Measurements from ENCODE around the gene PPIL3. TPM values are rescaled to one million over a fixed set of nuclear protein-coding genes. Genes with fewer than 3 reads are reported as not detected.
A peak's percentile ranks its signal among the peaks of the same experiment; 100 is the strongest.

The PPIL3 gene
- total RNA-seq, 6 donors from 2014 or later, result 15.7 to 28.8 (median 19.5) TPM

GRCh38 chr2:200864176-200865034 lies 24.5 kb downstream of the PPIL3 start, which contains the start of gene CLK1:
CLK1 (minus strand) TSS chr2:200864658; CDS start chr2:200861862, 2,796 bp downstream.
- Histone ChIP-seq H3K27ac (peak within 1 kb of the TSS; percentile 99 to 100 (median 100)), H3K4me3 (peak within 1 kb of the TSS; percentile 50 to 80 (median 72)), H3K36me3 (peaks cover 1 to 26% (median 6%) of the 10 kb centered on the region in 4 donors), H3K4me1 (peaks cover 34 to 51% (median 40%) of the 10 kb centered on the region in 4 donors), H3K9me3 (no peaks in the 10 kb centered on the region), H3K27me3 (no peaks in the 10 kb centered on the region)
- DNase-seq (peak; percentile 97 to 100), ATAC-seq (ENCODE audit: low FRiP score in 2 of 2) (peak; percentile 95 to 97)
- 1 to 2% methylated on average over 28 to 58 of the region's 89 CpGs for WGBS, 2 donors
- TF ChIP-seq CTCF (IDR thresholded peaks at IDR 0.05) (peak in 3 of 6 experiments; percentile 4 to 21 (median 15)), EP300 (IDR thresholded peaks at IDR 0.05) (peak in 1 of 4 donors; percentile 96), POLR2A (IDR thresholded peaks at IDR 0.05) (peak; percentile 91 to 100 (median 100)), POLR2AphosphoS5 (IDR thresholded peaks at IDR 0.05) (peak; percentile 100)

GRCh38 chr2:200863782-200864175 lies 25.1 kb downstream of the PPIL3 start:
- H3K4me3 ChIP-seq, result peak overlapping the region; percentile 50 to 80 (median 72)
- TF ChIP-seq CTCF (IDR thresholded peaks at IDR 0.05) (no peak), POLR2AphosphoS5 (IDR thresholded peaks at IDR 0.05) (no peak), POLR2A (IDR thresholded peaks at IDR 0.05) (no peak), EP300 (IDR thresholded peaks at IDR 0.05) (no peak)
- 0 to 1% methylated on average over 19 of the region's 19 CpGs for WGBS, 2 donors
- peak overlapping the region; percentile 99 to 100 (median 100) for H3K27ac ChIP-seq
- peak; percentile 0 to 9 for ATAC-seq (ENCODE audit: low FRiP score in 2 of 2)
- peaks cover 40 to 58% (median 45%) of the 10 kb centered on the region in 4 donors for H3K4me1 ChIP-seq
- H3K36me3 ChIP-seq, result peaks cover 7 to 29% (median 12%) of the 10 kb centered on the region in 4 donors
- DNase-seq, result no peak
- no peaks in the 10 kb centered on the region for H3K9me3 ChIP-seq
- no peaks in the 10 kb centered on the region for H3K27me3 ChIP-seq

- H3K4me3 ChIP-seq, result peak overlapping the region; percentile 50 to 80 (median 72)
- DNase-seq (peak in 1 of 2 donors; percentile 72), ATAC-seq (ENCODE audit: low FRiP score in 2 of 2) (no peak)
- peak in 3 of 4 donors; percentile 39 to 71 (median 61) for TF ChIP-seq POLR2A (IDR thresholded peaks at IDR 0.05)
- peak; percentile 36 to 84 for TF ChIP-seq POLR2AphosphoS5 (IDR thresholded peaks at IDR 0.05)
- TF ChIP-seq CTCF (IDR thresholded peaks at IDR 0.05), result no peak
- H3K9me3 ChIP-seq, result no peaks in the 10 kb centered on the region
- H3K4me1 ChIP-seq, result peaks cover 46 to 59% (median 53%) of the 10 kb centered on the region in 4 donors
- peaks cover 18 to 41% (median 24%) of the 10 kb centered on the region in 4 donors for H3K36me3 ChIP-seq
- peak overlapping the region; percentile 99 to 100 (median 100) for H3K27ac ChIP-seq
- 0% methylated on average over 13 of the region's 13 CpGs for WGBS, 2 donors
- no peaks in the 10 kb centered on the region for H3K27me3 ChIP-seq
These were observed 26.3 kb downstream of the PPIL3 start for GRCh38 chr2:200862532-200863000.

- no peaks in the 10 kb centered on the region for H3K9me3 ChIP-seq
- H3K36me3 ChIP-seq, result peaks cover 27 to 50% (median 33%) of the 10 kb centered on the region in 4 donors
- no peak for TF ChIP-seq POLR2A (IDR thresholded peaks at IDR 0.05)
- no peak for TF ChIP-seq CTCF (IDR thresholded peaks at IDR 0.05)
- TF ChIP-seq POLR2AphosphoS5 (IDR thresholded peaks at IDR 0.05), result no peak
- TF ChIP-seq EP300 (IDR thresholded peaks at IDR 0.05), result no peak
- peaks cover 46 to 59% (median 52%) of the 10 kb centered on the region in 4 donors for H3K4me1 ChIP-seq
- no peak for ATAC-seq (ENCODE audit: low FRiP score in 2 of 2)
- no peak for DNase-seq
- peak overlapping the region; percentile 50 to 80 (median 72) for H3K4me3 ChIP-seq
- 3 to 8% methylated on average over 4 of the region's 4 CpGs for WGBS, 2 donors
- peak overlapping the region; percentile 99 to 100 (median 100) for H3K27ac ChIP-seq
- no peaks in the 10 kb centered on the region for H3K27me3 ChIP-seq
These were observed 27.2 kb downstream of the PPIL3 start for GRCh38 chr2:200861617-200862155.

Measured in upper lobe of left lung (tissue), 6 donors.